CD4-positive, alpha-beta T cell (primary cell): ENCODE data around the gene MPDZ. TPM values are rescaled to one million over a fixed set of nuclear protein-coding genes. Genes with fewer than 3 reads are reported as not detected.

Experiments used
- ATAC-seq: fragments of 200-7000 bp; cut with Tn5 transposase; one replicate; pipeline ENCODE4 v1.10.0; 2022; ENCODE audit warnings: mild to moderate bottlenecking; ENCODE audit not compliant: poor library complexity
- CTCF ChIA-PET: fragments of 350-600 bp; sonication (Branson Sonifier 250); formaldehyde crosslinking; loops from one replicate; lab custom pipeline; 2021; ENCODE audit warnings: antibody characterized with exemption, inconsistent platforms; lab: Charles Lee
- POLR2A ChIA-PET: fragments of 350-600 bp; sonication (Branson Sonifier 250); formaldehyde crosslinking; loops from one replicate; lab custom pipeline; 2021; ENCODE audit warnings: antibody characterized with exemption, inconsistent platforms; lab: Charles Lee
- DNase-seq, 14 experiments: peaks; one replicate each; pipeline ENCODE4 v3.0.0-alpha.2; 2013 to 2020; ENCODE audit warnings: mixed read lengths in 2 of 14
- H3K27ac ChIP-seq, 2 donors: one replicate each; pipeline versions ENCODE4 v1.5.1 to v1.7.0; 2013; ENCODE audit warnings: low read length in 2 of 2, low read depth in 1 of 2, mild to moderate bottlenecking in 1 of 2
- H3K27me3 ChIP-seq, 2 experiments: 1 replicate in 1 of 2; 2 replicates in 1 of 2; pipeline versions ENCODE4 v1.6.1 to v1.7.0; 2013; ENCODE audit warnings: low read length in 2 of 2, control low read depth in 1 of 2, mild to moderate bottlenecking in 1 of 2, moderate library complexity in 1 of 2; ENCODE audit not compliant: insufficient read depth in 2 of 2, control insufficient read depth in 1 of 2
- H3K36me3 ChIP-seq: one replicate; pipeline ENCODE4 v1.6.1; 2013; ENCODE audit warnings: low read length, control low read depth; ENCODE audit not compliant: insufficient read depth
- H3K4me1 ChIP-seq: one replicate; pipeline ENCODE4 v1.6.1; 2013; ENCODE audit warnings: low read length, control low read depth; ENCODE audit not compliant: insufficient read depth
- H3K4me3 ChIP-seq: one replicate; pipeline ENCODE4 v1.5.1; 2013; ENCODE audit warnings: mild to moderate bottlenecking, low read length, moderate library complexity
- H3K9me3 ChIP-seq, 2 experiments: 1 replicate in 1 of 2; 2 replicates in 1 of 2; pipeline versions ENCODE4 v1.6.1 to v1.7.0; 2013; ENCODE audit warnings: low read length in 2 of 2, mild to moderate bottlenecking in 2 of 2, control low read depth in 1 of 2, moderate library complexity in 1 of 2; ENCODE audit not compliant: control insufficient read depth in 1 of 2, insufficient read depth in 1 of 2
- H3K27ac Mint-ChIP-seq: one replicate; pipeline ENCODE4 v1.8.0; 2020; ENCODE audit warnings: mixed read lengths
- H3K27me3 Mint-ChIP-seq: one replicate; pipeline ENCODE4 v1.8.0; 2021; ENCODE audit warnings: mixed read lengths
- H3K36me3 Mint-ChIP-seq: one replicate; pipeline ENCODE4 v1.8.0; 2021; ENCODE audit warnings: low read depth, mixed read lengths
- H3K4me1 Mint-ChIP-seq: one replicate; pipeline ENCODE4 v1.8.0; 2021; ENCODE audit warnings: low read depth, mixed read lengths
- H3K4me3 Mint-ChIP-seq: one replicate; pipeline ENCODE4 v1.8.0; 2020; ENCODE audit warnings: mild to moderate bottlenecking, mixed read lengths
- H3K9me3 Mint-ChIP-seq: one replicate; pipeline ENCODE4 v1.8.0; 2020; ENCODE audit warnings: mixed read lengths
- CTCF ChIP-seq: fragments of 200-600 bp; IDR thresholded peaks from one replicate; pipeline ENCODE4 v1.8.0; 2022; ENCODE audit warnings: antibody characterized with exemption, mild to moderate bottlenecking
- intact Hi-C, 2 experiments: fragments of 100-400 bp; cut with DNase I in 1 of 2; cut with micrococcal nuclease in 1 of 2; formaldehyde crosslinking; loops; one replicate each; pipeline versions ENCODE4 v1.15.1 to v1.9.0; 2023 to 2025; cut with DNase I, micrococcal nuclease
- total RNA-seq, 174 experiments: library from RNA in 2 of 174; stranded (reverse) in 2 of 174; gene quantifications; one replicate each; pipeline ENCODE4 v1.2.3 and lab custom pipeline; 2021 to 2026

The MPDZ gene
- total RNA-seq, 2 experiments from 2014 or later: not detected

GRCh38 chr9:13281356-13282016, 2.0 kb upstream of the MPDZ start:
- intact Hi-C loops: no loop called here
- H3K27ac Mint-ChIP-seq: no peak overlapping the region
- Histone ChIP-seq H3K36me3 (no peaks in the 10 kb centered on the region), H3K4me3 (no peak overlapping the region), H3K4me1 (no peaks in the 10 kb centered on the region), H3K27ac (no peak overlapping the region), H3K27me3 (peaks cover 6 to 14% of the 10 kb centered on the region in 2 experiments), H3K9me3 (peaks cover 0 to 16% of the 10 kb centered on the region in 2 experiments)
- no peak for TF ChIP-seq CTCF
- no peak for ATAC-seq
- ChIA-PET POLR2A (no interaction called here), CTCF (no interaction called here)
- no peak for DNase-seq
- H3K9me3 Mint-ChIP-seq: peaks cover under 1% of the 10 kb centered on the region
- no peaks in the 10 kb centered on the region for H3K4me1 Mint-ChIP-seq
- H3K36me3 Mint-ChIP-seq: no peaks in the 10 kb centered on the region
- no peak overlapping the region for H3K4me3 Mint-ChIP-seq
- H3K27me3 Mint-ChIP-seq: peaks cover 26% of the 10 kb centered on the region

GRCh38 chr9:13278368-13279246, 885 bp downstream of the MPDZ start:
- Mint-ChIP-seq H3K27me3 (peaks cover 26% of the 10 kb centered on the region), H3K36me3 (no peaks in the 10 kb centered on the region), H3K27ac (no peak overlapping the region), H3K4me3 (no peak overlapping the region), H3K9me3 (no peaks in the 10 kb centered on the region), H3K4me1 (no peaks in the 10 kb centered on the region)
- ATAC-seq (no peak), DNase-seq (no peak)
- Histone ChIP-seq H3K9me3 (peaks cover 0 to 16% of the 10 kb centered on the region in 2 experiments), H3K4me3 (no peak overlapping the region), H3K36me3 (no peaks in the 10 kb centered on the region), H3K27me3 (peaks cover 6 to 14% of the 10 kb centered on the region in 2 experiments), H3K27ac (no peak overlapping the region), H3K4me1 (no peaks in the 10 kb centered on the region)
- POLR2A ChIA-PET: no interaction called here
- intact Hi-C loops: loop anchor here in 1 of 2 experiments (10.0 kb wide), 1 partner anchor 54 kb away; no protein-coding TSS in a partner anchor
- no peak for TF ChIP-seq CTCF
- CTCF ChIA-PET: no interaction called here

DNA sequence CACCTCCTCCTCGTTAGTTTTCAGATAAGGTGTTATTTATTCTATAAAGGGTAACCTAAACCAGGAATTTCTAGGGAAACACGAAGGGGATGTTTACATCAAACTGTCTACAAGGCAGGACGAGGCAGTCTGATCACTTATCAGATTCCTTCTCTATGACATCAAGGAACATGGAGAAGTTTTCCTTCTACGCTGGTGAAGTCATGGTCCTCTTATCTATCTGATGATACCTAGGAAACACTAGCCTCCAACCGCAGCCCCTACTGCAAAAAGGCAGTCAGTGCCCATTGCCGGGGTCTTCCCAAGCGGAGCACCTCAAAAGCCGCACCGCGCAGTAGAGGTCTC, 1.5 kb downstream of the MPDZ start:
- H3K27ac Mint-ChIP-seq: no peak overlapping the region
- H3K9me3 Mint-ChIP-seq: no peaks in the 10 kb centered on the region
- DNase-seq (no peak), ATAC-seq (no peak)
- H3K4me3 Mint-ChIP-seq: no peak overlapping the region
- no peaks in the 10 kb centered on the region for H3K4me1 ChIP-seq
- POLR2A ChIA-PET: no interaction called here
- CTCF ChIA-PET: no interaction called here
- no peak for TF ChIP-seq CTCF
- intact Hi-C loops: loop anchor here in 1 of 2 experiments (10.0 kb wide), 1 partner anchor 53 kb away; no protein-coding TSS in a partner anchor
- peaks cover 6 to 14% of the 10 kb centered on the region in 2 experiments for H3K27me3 ChIP-seq
- no peaks in the 10 kb centered on the region for H3K36me3 ChIP-seq
- H3K27ac ChIP-seq: no peak overlapping the region
- no peaks in the 10 kb centered on the region for H3K36me3 Mint-ChIP-seq
- no peak overlapping the region for H3K4me3 ChIP-seq
- H3K4me1 Mint-ChIP-seq: no peaks in the 10 kb centered on the region
- H3K27me3 Mint-ChIP-seq: peaks cover 26% of the 10 kb centered on the region
- H3K9me3 ChIP-seq: peaks cover 0 to 16% of the 10 kb centered on the region in 2 experiments
